DMS79 treated with DMSO at 0.1 percent for 48 hours (cell line): ENCODE data around the gene FGD6.
A peak's percentile ranks its signal among the peaks of the same experiment; 100 is the strongest.
"Not testable (repeated sequence)": the region's sequence is repeated elsewhere in the genome, so short reads cannot be mapped to it uniquely, and the experiment has no call there.

Experiments used
- DNase-seq: peaks from one replicate; lab custom pipeline; 2025; lab: John Stamatoyannopoulos, UW

FGD6 gene

GRCh38 chr12:95217377-95218149 is at the start of gene FGD6, which contains the start of gene VEZT:
Gene FGD6, minus strand, starts transcription at chr12:95217467. Its CDS starts 227 bp downstream, at chr12:95217240.
Gene VEZT, plus strand, starts transcription at chr12:95217807. Its CDS starts 44 bp downstream, at chr12:95217851.
- DNase-seq = peak; percentile 99

- DNase-seq = no peak
Measured at GRCh38 chr12:95266254-95266653, 49.0 kb upstream of the FGD6 start.

- DNase-seq = no peak
Measured at GRCh38 chr12:95265765-95266164, 48.5 kb upstream of the FGD6 start.

GRCh38 chr12:95262808-95263207 is 45.5 kb upstream of the FGD6 start:
- DNase-seq = no peak

- DNase-seq = no peak
Measured at GRCh38 chr12:95261109-95261508, 43.8 kb upstream of the FGD6 start.

- DNase-seq = peak; percentile 16
Measured at GRCh38 chr12:95259368-95259767, 42.1 kb upstream of the FGD6 start.

- no peak for DNase-seq
Measured at GRCh38 chr12:95258803-95259202, 41.5 kb upstream of the FGD6 start.

GRCh38 chr12:95258151-95258550 is 40.9 kb upstream of the FGD6 start:
- no peak for DNase-seq

GRCh38 chr12:95257541-95257940 is 40.3 kb upstream of the FGD6 start:
- DNase-seq = no peak

GRCh38 chr12:95253386-95253785 is 36.1 kb upstream of the FGD6 start:
- no peak for DNase-seq

GRCh38 chr12:95248604-95249360 is 31.5 kb upstream of the FGD6 start:
- no peak for DNase-seq

- DNase-seq = no peak
Measured at GRCh38 chr12:95248095-95248494, 30.8 kb upstream of the FGD6 start.

- no peak for DNase-seq
Measured at GRCh38 chr12:95244350-95244749, 27.1 kb upstream of the FGD6 start.

- no peak for DNase-seq
Measured at GRCh38 chr12:95243497-95244183, 26.4 kb upstream of the FGD6 start.

- DNase-seq = no peak
Measured at GRCh38 chr12:95241761-95242506, 24.7 kb upstream of the FGD6 start.

GRCh38 chr12:95241138-95241537 is 23.9 kb upstream of the FGD6 start:
- not testable (repeated sequence) for DNase-seq

- no peak for DNase-seq
Measured at GRCh38 chr12:95240556-95240955, 23.3 kb upstream of the FGD6 start.

- not testable (repeated sequence) for DNase-seq
Measured at GRCh38 chr12:95239835-95240234, 22.6 kb upstream of the FGD6 start.

GRCh38 chr12:95239216-95239615 is 21.9 kb upstream of the FGD6 start:
- DNase-seq = no peak

- DNase-seq = no peak
Measured at GRCh38 chr12:95238150-95238549, 20.9 kb upstream of the FGD6 start.

GRCh38 chr12:95237315-95237714 is 20.0 kb upstream of the FGD6 start:
- DNase-seq = no peak

- DNase-seq = not testable (repeated sequence)
Measured at GRCh38 chr12:95235621-95236020, 18.4 kb upstream of the FGD6 start.
